HepG2 (cell line): Measurements from ENCODE around the gene PDE3B. TPM values are rescaled to one million over a fixed set of nuclear protein-coding genes. Genes with fewer than 3 reads are reported as not detected.

ENCODE experiments used
- ATAC-seq: fragments of 200-7000 bp; cut with Tn5 transposase; 3 replicates; pipeline ENCODE4 v1.9.1; 2020; ENCODE audit warnings: mild to moderate bottlenecking, moderate library complexity
- BruUV-seq: library from RNA; stranded (reverse); fragments of 400-500 nt; replicated peaks from 2 replicates; lab custom pipeline; 2021; lab: Mats Ljungman, UMichigan
- CTCF ChIA-PET: fragments of 300-600 bp; formaldehyde crosslinking; extraction: SDS; loops from one replicate; lab custom pipeline; 2021; ENCODE audit warnings: low total read pairs, inconsistent platforms, low intra/inter-chr PET ratio; lab: Yijun Ruan, JAX
- POLR2A ChIA-PET: fragments of 350-600 bp; sonication (Branson Sonifier 250); formaldehyde crosslinking; loops from one replicate; lab custom pipeline; 2020; ENCODE audit warnings: antibody characterized with exemption, inconsistent platforms; lab: Yijun Ruan, JAX
- DNase-seq: peaks from one replicate; pipeline ENCODE4 v3.0.0-alpha.2; 2015; ENCODE audit warnings: low spot score
- FAIRE-seq: peaks from 3 replicates; lab custom pipeline; 2011; peaks lifted over from hg19 to GRCh38; lab: Jason Lieb, UNC
- H2AFZ ChIP-seq: one replicate; pipeline ENCODE4 v1.6.1; 2011; ENCODE audit warnings: low read length, inconsistent platforms
- H3K27ac ChIP-seq: fragments of 300-600 bp; 3 replicates; pipeline ENCODE4 v1.8.0; 2011; ENCODE audit warnings: mixed run types, mild to moderate bottlenecking, mixed read lengths, low read length, inconsistent platforms; ENCODE audit not compliant: insufficient read depth; ENCODE audit errors: extremely low read length
- H3K27me3 ChIP-seq, 2 experiments: fragments of 200-600 bp in 1 of 2; 2 replicates in 1 of 2; 3 replicates in 1 of 2; pipeline versions ENCODE4 v1.6.0 to v1.8.0; 2011; ENCODE audit warnings: low read length in 2 of 2, mild to moderate bottlenecking in 2 of 2, moderate library complexity in 2 of 2, inconsistent platforms in 1 of 2; ENCODE audit not compliant: insufficient read depth in 2 of 2, control insufficient read depth in 1 of 2
- H3K36me3 ChIP-seq, 2 experiments: fragments of 200-600 bp in 1 of 2; replicated peaks in 1 of 2; 2 replicates in 1 of 2; 3 replicates in 1 of 2; pipeline versions ENCODE4 v1.5.1 to v1.8.0; 2011; ENCODE audit warnings: low read length in 2 of 2, inconsistent platforms in 1 of 2; ENCODE audit not compliant: insufficient read depth in 2 of 2, control insufficient read depth in 1 of 2
- H3K4me1 ChIP-seq: 2 replicates; pipeline ENCODE4 v1.5.1; 2012; ENCODE audit warnings: low read length, inconsistent platforms; ENCODE audit not compliant: insufficient read depth
- H3K4me2 ChIP-seq: 2 replicates; pipeline ENCODE4 v1.6.0; 2011; ENCODE audit warnings: low read depth, low read length, inconsistent platforms
- H3K4me3 ChIP-seq, 3 experiments: fragments of 200-600 bp in 1 of 3; sonication (generic), shearing (Covaris generic) in 1 of 3; replicated peaks in 1 of 3; 2 replicates each; pipeline ENCODE4 v1.5.1; 2011 to 2016; ENCODE audit warnings: low read length in 3 of 3, inconsistent platforms in 2 of 3, low read depth in 2 of 3, mild to moderate bottlenecking in 2 of 3, control low read depth in 1 of 3, mixed read lengths in 1 of 3; ENCODE audit not compliant: insufficient read depth in 1 of 3
- H3K79me2 ChIP-seq: one replicate; pipeline ENCODE4 v1.6.1; 2011; ENCODE audit warnings: low read length, inconsistent platforms; ENCODE audit not compliant: insufficient read depth
- H3K9ac ChIP-seq: 2 replicates; pipeline ENCODE4 v1.6.0; 2011; ENCODE audit warnings: mild to moderate bottlenecking, low read depth, low read length, inconsistent platforms; ENCODE audit not compliant: insufficient read depth
- H3K9me3 ChIP-seq: 2 replicates; pipeline ENCODE4 v1.5.1; 2012; ENCODE audit warnings: mild to moderate bottlenecking, low read length
- H4K20me1 ChIP-seq: 2 replicates; pipeline ENCODE4 v1.6.0; 2011; ENCODE audit warnings: inconsistent platforms, mild to moderate bottlenecking, low read length, moderate library complexity; ENCODE audit not compliant: insufficient read depth
- EED ChIP-seq: sonication (generic); formaldehyde crosslinking; IDR thresholded peaks from 2 replicates; pipeline ENCODE4 v1.5.0; 2020; ENCODE audit warnings: mild to moderate bottlenecking, missing genetic modification reagents
- GTF3A ChIP-seq: sonication (generic); formaldehyde crosslinking; conservative IDR thresholded peaks from 2 replicates; pipeline ENCODE4 v1.4.0; 2020; ENCODE audit warnings: mild to moderate bottlenecking, missing genetic modification reagents
- HDAC1 ChIP-seq: sonication (generic); formaldehyde crosslinking; IDR thresholded peaks from 2 replicates; pipeline ENCODE4 v1.5.1; 2020; ENCODE audit warnings: mild to moderate bottlenecking, missing genetic modification reagents
- HES4 ChIP-seq: sonication (generic); formaldehyde crosslinking; IDR thresholded peaks from 2 replicates; pipeline ENCODE4 v1.9.0; 2021; ENCODE audit warnings: mild to moderate bottlenecking, missing genetic modification reagents, borderline replicate concordance
- NFIC ChIP-seq: IDR thresholded peaks from 2 replicates; pipeline ENCODE4 v1.6.1; 2012; ENCODE audit warnings: mild to moderate bottlenecking, low read length, inconsistent platforms
- PITX1 ChIP-seq: sonication (generic); formaldehyde crosslinking; IDR thresholded peaks from 2 replicates; pipeline ENCODE4 v1.5.1; 2020; ENCODE audit warnings: mild to moderate bottlenecking, missing genetic modification reagents
- RBAK ChIP-seq: sonication (generic); formaldehyde crosslinking; IDR thresholded peaks from 2 replicates; pipeline ENCODE4 v1.5.1; 2020; ENCODE audit warnings: mild to moderate bottlenecking, missing genetic modification reagents
- REPIN1 ChIP-seq: sonication (generic); formaldehyde crosslinking; IDR thresholded peaks from 2 replicates; pipeline ENCODE4 v1.8.0; 2022; ENCODE audit warnings: missing genetic modification reagents, low read depth, mild to moderate bottlenecking, borderline replicate concordance
- SATB2 ChIP-seq: sonication (generic); formaldehyde crosslinking; IDR thresholded peaks from 2 replicates; pipeline ENCODE4 v1.5.0; 2020; ENCODE audit warnings: missing genetic modification reagents
- U2AF2 ChIP-seq: fragments of 200-400 bp; formaldehyde crosslinking; IDR thresholded peaks from 2 replicates; pipeline ENCODE4 v1.6.1; 2017; ENCODE audit warnings: low read depth, mild to moderate bottlenecking, low read length
- ZNF12 ChIP-seq: sonication (generic); formaldehyde crosslinking; IDR thresholded peaks from 2 replicates; pipeline ENCODE4 v1.5.0; 2020; ENCODE audit warnings: missing genetic modification reagents
- ZNF747 ChIP-seq: sonication (generic); formaldehyde crosslinking; IDR thresholded peaks from 2 replicates; pipeline ENCODE4 v1.8.1; 2023; ENCODE audit warnings: missing genetic modification reagents, mild to moderate bottlenecking, borderline replicate concordance
- ZZZ3 ChIP-seq: sonication (generic); formaldehyde crosslinking; IDR thresholded peaks from 2 replicates; pipeline ENCODE4 v1.4.0; 2020; ENCODE audit warnings: missing genetic modification reagents, mild to moderate bottlenecking, borderline replicate concordance
- WGBS: methylation state at CpG from one replicate; pipeline ENCODE4 v1.1.6; 2017; ENCODE audit warnings: low lambda C conversion rate; 5-methylcytosine and 5-hydroxymethylcytosine counted together
- in situ Hi-C: cut with HindIII; loops from 2 replicates; pipeline ENCODE4 v1.10.0; 2017; ENCODE audit warnings: low pct_unique_long_range_greater_than_20kb; ENCODE audit not compliant: extremely low pct_ligation_motif_present
- intact Hi-C: fragments of 100-400 bp; cut with micrococcal nuclease; formaldehyde crosslinking; loops from one replicate; pipeline ENCODE4 v1.10.0; 2022; ENCODE audit not compliant: unreplicated experiment
- polyA plus RNA-seq, 8 experiments: library from polyadenylated mRNA; depleted of rRNA in 3 of 8; stranded (reverse) in 7 of 8; unstranded in 1 of 8; fragments of >200 nt; fragmentation: Illumina TruSeq in 4 of 8; extraction: Trizol in 4 of 8; gene quantifications; 2 replicates each; pipeline versions ENCODE4 v1.2.1 to v1.2.3, GENCODE V29; 2011 to 2016; ENCODE audit warnings: low read depth in 4 of 8, missing spikeins in 1 of 8, mixed read lengths in 1 of 8; ENCODE audit not compliant: insufficient read depth in 1 of 8
- total RNA-seq, 5 experiments: library from RNA; depleted of rRNA; stranded (reverse); fragments of >200 nt; fragmentation: Illumina TruSeq; extraction: Trizol; gene quantifications; 2 replicates each; pipeline ENCODE4 v1.2.3, GENCODE V29; 2016; ENCODE audit warnings: low read depth in 1 of 5
- TF ChIP-seq, protein P1 (sequence below): sonication (generic); formaldehyde crosslinking; IDR thresholded peaks from 2 replicates; pipeline ENCODE4 v1.9.0; 2021; ENCODE audit warnings: missing genetic modification reagents, borderline replicate concordance

The PDE3B gene
- total and polyA plus RNA-seq, 2 of the 13 experiments (the other 11 are each of a cell fraction or from before 2014, with no cell fraction given), result 14.1 to 26.5 TPM

DNA sequence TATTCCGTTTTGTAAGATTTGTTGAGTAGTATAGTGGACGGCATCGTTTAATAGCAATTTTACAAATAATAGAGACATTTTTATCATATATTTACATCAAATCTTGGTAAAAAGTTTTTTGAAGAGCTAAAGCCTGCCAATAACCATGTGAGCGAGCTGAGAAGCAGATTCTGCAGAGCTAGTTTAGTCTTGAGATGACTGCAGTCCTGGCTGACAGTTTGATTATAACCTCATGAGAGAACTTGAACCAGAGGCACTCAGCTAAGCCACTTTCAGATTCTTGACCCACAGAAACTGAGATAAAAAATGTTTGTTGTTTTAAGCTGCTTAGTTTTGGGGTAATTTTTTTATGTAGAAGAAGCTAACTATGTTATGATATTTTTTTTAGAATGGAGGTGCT, 78.9 kb downstream of the PDE3B start:
- TF ChIP-seq RBAK (CRISPR knock-in tag) (no peak), SATB2 (no peak), HES4 (CRISPR knock-in tag) (no peak), HDAC1 (CRISPR knock-in tag) (no peak), NFIC (no peak), EED (no peak), GTF3A (CRISPR knock-in tag) (no peak), ZZZ3 (CRISPR knock-in tag) (no peak), ZNF12 (no peak), REPIN1 (CRISPR knock-in tag) (no peak), PITX1 (CRISPR knock-in tag) (no peak), U2AF2 (no peak), ZNF747 (CRISPR knock-in tag) (no peak)
- TF ChIP-seq, protein P1, sequence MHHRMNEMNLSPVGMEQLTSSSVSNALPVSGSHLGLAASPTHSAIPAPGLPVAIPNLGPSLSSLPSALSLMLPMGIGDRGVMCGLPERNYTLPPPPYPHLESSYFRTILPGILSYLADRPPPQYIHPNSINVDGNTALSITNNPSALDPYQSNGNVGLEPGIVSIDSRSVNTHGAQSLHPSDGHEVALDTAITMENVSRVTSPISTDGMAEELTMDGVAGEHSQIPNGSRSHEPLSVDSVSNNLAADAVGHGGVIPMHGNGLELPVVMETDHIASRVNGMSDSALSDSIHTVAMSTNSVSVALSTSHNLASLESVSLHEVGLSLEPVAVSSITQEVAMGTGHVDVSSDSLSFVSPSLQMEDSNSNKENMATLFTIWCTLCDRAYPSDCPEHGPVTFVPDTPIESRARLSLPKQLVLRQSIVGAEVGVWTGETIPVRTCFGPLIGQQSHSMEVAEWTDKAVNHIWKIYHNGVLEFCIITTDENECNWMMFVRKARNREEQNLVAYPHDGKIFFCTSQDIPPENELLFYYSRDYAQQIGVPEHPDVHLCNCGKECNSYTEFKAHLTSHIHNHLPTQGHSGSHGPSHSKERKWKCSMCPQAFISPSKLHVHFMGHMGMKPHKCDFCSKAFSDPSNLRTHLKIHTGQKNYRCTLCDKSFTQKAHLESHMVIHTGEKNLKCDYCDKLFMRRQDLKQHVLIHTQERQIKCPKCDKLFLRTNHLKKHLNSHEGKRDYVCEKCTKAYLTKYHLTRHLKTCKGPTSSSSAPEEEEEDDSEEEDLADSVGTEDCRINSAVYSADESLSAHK (CRISPR knock-in tag), result no peak
- DNase-seq (no peak), ATAC-seq (no peak), FAIRE-seq (no peak)
- H3K4me3 ChIP-seq, result no peak overlapping the region
- ChIA-PET CTCF (no interaction called here), POLR2A (no interaction called here)
- H3K9me3 ChIP-seq, result no peaks in the 10 kb centered on the region
- no peaks in the 10 kb centered on the region for H3K36me3 ChIP-seq
- peaks cover 3% of the 10 kb centered on the region for H3K79me2 ChIP-seq
- H4K20me1 ChIP-seq, result no peaks in the 10 kb centered on the region
- H3K27me3 ChIP-seq, result no peaks in the 10 kb centered on the region
- BruUV-seq, result no TSS peak
- in situ Hi-C loops (no loop called here), intact Hi-C loops (no loop called here)
- WGBS, result 98% methylated on average over 4 of the region's 4 CpGs
- no peaks in the 10 kb centered on the region for H3K4me1 ChIP-seq
- no peak overlapping the region for H2AFZ ChIP-seq
- H3K27ac ChIP-seq, result no peak overlapping the region
- H3K4me2 ChIP-seq, result no peak overlapping the region
- H3K9ac ChIP-seq, result no peak overlapping the region
